ENCODE results near the gene PRELID3B. TPM values are rescaled to one million over a fixed set of nuclear protein-coding genes. Genes with fewer than 3 reads are reported as not detected.

Gene PRELID3B
- total RNA-seq (2014; rRNA removed; shearing (Covaris generic)): 85.1 and 128 TPM in 2 replicates

- peak; percentile 16 for DNase-seq (ENCODE audit: low read depth)
These were observed at the start of gene PRELID3B for GRCh38 chr20:59042151-59042795. Gene PRELID3B (minus strand): TSS chr20:59042786. CDS start chr20:59042730, 56 bp downstream.

GRCh38 chr20:59087829-59088433 is 45.3 kb upstream of the PRELID3B start:
- peak; percentile 64 for DNase-seq (ENCODE audit: low read depth)

GRCh38 chr20:59086923-59087322 is 44.3 kb upstream of the PRELID3B start:
- DNase-seq (ENCODE audit: low read depth): no peak

GRCh38 chr20:59084041-59084850 is 41.7 kb upstream of the PRELID3B start:
- DNase-seq (ENCODE audit: low read depth): no peak

- DNase-seq (ENCODE audit: low read depth): peak; percentile 43
These were observed 40.4 kb upstream of the PRELID3B start for GRCh38 chr20:59082981-59083380.

- peak; percentile 76 for DNase-seq (ENCODE audit: low read depth)
These were observed 39.6 kb upstream of the PRELID3B start for GRCh38 chr20:59082077-59082740.

- no peak for DNase-seq (ENCODE audit: low read depth)
These were observed 38.5 kb upstream of the PRELID3B start for GRCh38 chr20:59081036-59081435.

- DNase-seq (ENCODE audit: low read depth): peak; percentile 37
These were observed 35.6 kb upstream of the PRELID3B start for GRCh38 chr20:59078231-59078630.

- no peak for DNase-seq (ENCODE audit: low read depth)
These were observed 35.1 kb upstream of the PRELID3B start for GRCh38 chr20:59077705-59078104.

GRCh38 chr20:59075934-59076508 is 33.4 kb upstream of the PRELID3B start:
- no peak for DNase-seq (ENCODE audit: low read depth)

- peak; percentile 51 for DNase-seq (ENCODE audit: low read depth)
These were observed 31.9 kb upstream of the PRELID3B start for GRCh38 chr20:59074456-59074855.

- no peak for DNase-seq (ENCODE audit: low read depth)
These were observed 31.0 kb upstream of the PRELID3B start for GRCh38 chr20:59073582-59073981.

- no peak for DNase-seq (ENCODE audit: low read depth)
These were observed 28.6 kb upstream of the PRELID3B start for GRCh38 chr20:59071216-59071615.

- no peak for DNase-seq (ENCODE audit: low read depth)
These were observed 26.4 kb upstream of the PRELID3B start for GRCh38 chr20:59069026-59069425.

- DNase-seq (ENCODE audit: low read depth): no peak
These were observed 25.9 kb upstream of the PRELID3B start for GRCh38 chr20:59068534-59068933.

- no peak for DNase-seq (ENCODE audit: low read depth)
These were observed 21.7 kb upstream of the PRELID3B start for GRCh38 chr20:59064214-59064722.

- DNase-seq (ENCODE audit: low read depth): peak; percentile 85
These were observed 21.0 kb upstream of the PRELID3B start for GRCh38 chr20:59063358-59064213.

- DNase-seq (ENCODE audit: low read depth): no peak
These were observed 19.5 kb upstream of the PRELID3B start for GRCh38 chr20:59062081-59062480.

GRCh38 chr20:59055302-59055701 is 12.7 kb upstream of the PRELID3B start:
- no peak for DNase-seq (ENCODE audit: low read depth)

GRCh38 chr20:59051666-59052185 is 9.1 kb upstream of the PRELID3B start:
- no peak for DNase-seq (ENCODE audit: low read depth)

Data from Daoy (cell line).